Measurements from ENCODE around the gene MCRIP1.

The MCRIP1 gene

DNA sequence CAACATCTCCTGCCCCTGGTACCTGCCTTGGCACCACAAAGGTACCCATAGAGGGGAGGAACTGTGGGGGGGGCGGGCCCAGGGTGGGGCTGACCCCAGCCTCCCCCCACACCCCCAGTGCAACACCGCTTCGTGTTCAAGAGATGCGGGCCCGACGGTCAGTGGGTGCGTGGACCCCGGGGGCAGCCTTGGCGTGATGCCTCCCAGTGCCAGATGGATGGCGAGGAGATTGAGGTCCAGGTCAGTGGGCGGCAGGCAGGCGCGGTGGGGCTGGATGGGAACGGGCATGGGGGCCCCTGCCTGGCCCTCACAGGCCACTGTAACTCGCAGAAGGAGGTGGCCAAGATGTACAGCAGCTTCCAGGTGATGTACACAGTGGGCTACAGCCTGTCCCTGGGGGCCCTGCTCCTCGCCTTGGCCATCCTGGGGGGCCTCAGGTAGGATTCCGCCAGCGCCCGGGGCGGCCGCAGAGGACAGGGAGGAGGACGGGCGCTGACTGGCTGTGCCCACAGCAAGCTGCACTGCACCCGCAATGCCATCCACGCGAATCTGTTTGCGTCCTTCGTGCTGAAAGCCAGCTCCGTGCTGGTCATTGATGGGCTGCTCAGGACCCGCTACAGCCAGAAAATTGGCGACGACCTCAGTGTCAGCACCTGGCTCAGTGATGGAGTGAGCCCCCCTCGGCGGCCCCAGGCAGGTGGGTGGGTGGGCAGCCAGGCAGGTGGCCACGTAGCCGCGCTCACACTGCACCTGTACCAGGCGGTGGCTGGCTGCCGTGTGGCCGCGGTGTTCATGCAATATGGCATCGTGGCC lies 22.0 kb downstream of the MCRIP1 start:
- no peak overlapping the region for H3K27ac ChIP-seq (replicated peaks)
- peaks cover 16% of the 10 kb centered on the region for H3K27me3 ChIP-seq (ENCODE audit: insufficient read depth, poor library complexity, severe bottlenecking)
- no peak for TF ChIP-seq POLR2AphosphoS5 (IDR thresholded peaks at IDR 0.05; ENCODE audit: low read depth)
- DNase-seq (ENCODE audit: low read depth in 1 of 2, low spot score in 1 of 2) = no peak
- no peak overlapping the region for H3K4me3 ChIP-seq (replicated peaks; ENCODE audit: insufficient read depth, low read length)

GRCh38 chr17:81810476-81810875 lies 22.6 kb downstream of the MCRIP1 start:
- H3K4me3 ChIP-seq (replicated peaks; ENCODE audit: insufficient read depth, low read length) = no peak overlapping the region
- H3K27ac ChIP-seq (replicated peaks) = no peak overlapping the region
- TF ChIP-seq SPI1 (IDR thresholded peaks at IDR 0.05; ENCODE audit: borderline replicate concordance, low read depth) (no peak), GABPA (IDR thresholded peaks at IDR 0.05; ENCODE audit: low read depth) (no peak), POLR2AphosphoS5 (IDR thresholded peaks at IDR 0.05; ENCODE audit: low read depth) (no peak)
- TF ChIP-seq, protein P1, sequence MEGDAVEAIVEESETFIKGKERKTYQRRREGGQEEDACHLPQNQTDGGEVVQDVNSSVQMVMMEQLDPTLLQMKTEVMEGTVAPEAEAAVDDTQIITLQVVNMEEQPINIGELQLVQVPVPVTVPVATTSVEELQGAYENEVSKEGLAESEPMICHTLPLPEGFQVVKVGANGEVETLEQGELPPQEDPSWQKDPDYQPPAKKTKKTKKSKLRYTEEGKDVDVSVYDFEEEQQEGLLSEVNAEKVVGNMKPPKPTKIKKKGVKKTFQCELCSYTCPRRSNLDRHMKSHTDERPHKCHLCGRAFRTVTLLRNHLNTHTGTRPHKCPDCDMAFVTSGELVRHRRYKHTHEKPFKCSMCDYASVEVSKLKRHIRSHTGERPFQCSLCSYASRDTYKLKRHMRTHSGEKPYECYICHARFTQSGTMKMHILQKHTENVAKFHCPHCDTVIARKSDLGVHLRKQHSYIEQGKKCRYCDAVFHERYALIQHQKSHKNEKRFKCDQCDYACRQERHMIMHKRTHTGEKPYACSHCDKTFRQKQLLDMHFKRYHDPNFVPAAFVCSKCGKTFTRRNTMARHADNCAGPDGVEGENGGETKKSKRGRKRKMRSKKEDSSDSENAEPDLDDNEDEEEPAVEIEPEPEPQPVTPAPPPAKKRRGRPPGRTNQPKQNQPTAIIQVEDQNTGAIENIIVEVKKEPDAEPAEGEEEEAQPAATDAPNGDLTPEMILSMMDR (IDR thresholded peaks at IDR 0.05; ENCODE audit: insufficient read depth, low read length) = no peak
- TF ChIP-seq, protein P2, sequence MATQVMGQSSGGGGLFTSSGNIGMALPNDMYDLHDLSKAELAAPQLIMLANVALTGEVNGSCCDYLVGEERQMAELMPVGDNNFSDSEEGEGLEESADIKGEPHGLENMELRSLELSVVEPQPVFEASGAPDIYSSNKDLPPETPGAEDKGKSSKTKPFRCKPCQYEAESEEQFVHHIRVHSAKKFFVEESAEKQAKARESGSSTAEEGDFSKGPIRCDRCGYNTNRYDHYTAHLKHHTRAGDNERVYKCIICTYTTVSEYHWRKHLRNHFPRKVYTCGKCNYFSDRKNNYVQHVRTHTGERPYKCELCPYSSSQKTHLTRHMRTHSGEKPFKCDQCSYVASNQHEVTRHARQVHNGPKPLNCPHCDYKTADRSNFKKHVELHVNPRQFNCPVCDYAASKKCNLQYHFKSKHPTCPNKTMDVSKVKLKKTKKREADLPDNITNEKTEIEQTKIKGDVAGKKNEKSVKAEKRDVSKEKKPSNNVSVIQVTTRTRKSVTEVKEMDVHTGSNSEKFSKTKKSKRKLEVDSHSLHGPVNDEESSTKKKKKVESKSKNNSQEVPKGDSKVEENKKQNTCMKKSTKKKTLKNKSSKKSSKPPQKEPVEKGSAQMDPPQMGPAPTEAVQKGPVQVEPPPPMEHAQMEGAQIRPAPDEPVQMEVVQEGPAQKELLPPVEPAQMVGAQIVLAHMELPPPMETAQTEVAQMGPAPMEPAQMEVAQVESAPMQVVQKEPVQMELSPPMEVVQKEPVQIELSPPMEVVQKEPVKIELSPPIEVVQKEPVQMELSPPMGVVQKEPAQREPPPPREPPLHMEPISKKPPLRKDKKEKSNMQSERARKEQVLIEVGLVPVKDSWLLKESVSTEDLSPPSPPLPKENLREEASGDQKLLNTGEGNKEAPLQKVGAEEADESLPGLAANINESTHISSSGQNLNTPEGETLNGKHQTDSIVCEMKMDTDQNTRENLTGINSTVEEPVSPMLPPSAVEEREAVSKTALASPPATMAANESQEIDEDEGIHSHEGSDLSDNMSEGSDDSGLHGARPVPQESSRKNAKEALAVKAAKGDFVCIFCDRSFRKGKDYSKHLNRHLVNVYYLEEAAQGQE (IDR thresholded peaks at IDR 0.05; ENCODE audit: insufficient replicate concordance, low read depth) = no peak
- H3K27me3 ChIP-seq (ENCODE audit: insufficient read depth, poor library complexity, severe bottlenecking) = peaks cover 22% of the 10 kb centered on the region
- DNase-seq (ENCODE audit: low read depth in 1 of 2, low spot score in 1 of 2) = no peak

GRCh38 chr17:81809556-81809998 lies 23.5 kb downstream of the MCRIP1 start:
- Histone ChIP-seq H3K27me3 (ENCODE audit: insufficient read depth, poor library complexity, severe bottlenecking) (peaks cover 28% of the 10 kb centered on the region), H3K27ac (replicated peaks) (no peak overlapping the region), H3K4me3 (replicated peaks; ENCODE audit: insufficient read depth, low read length) (no peak overlapping the region)
- DNase-seq (ENCODE audit: low read depth in 1 of 2, low spot score in 1 of 2) = no peak
- TF ChIP-seq, protein P2 (IDR thresholded peaks at IDR 0.05; ENCODE audit: insufficient replicate concordance, low read depth) = no peak
- no peak for TF ChIP-seq SPI1 (IDR thresholded peaks at IDR 0.05; ENCODE audit: borderline replicate concordance, low read depth)
- no peak for TF ChIP-seq GABPA (IDR thresholded peaks at IDR 0.05; ENCODE audit: low read depth)
- TF ChIP-seq, protein P1 (IDR thresholded peaks at IDR 0.05; ENCODE audit: insufficient read depth, low read length) = no peak
- no peak for TF ChIP-seq POLR2AphosphoS5 (IDR thresholded peaks at IDR 0.05; ENCODE audit: low read depth)

DNA sequence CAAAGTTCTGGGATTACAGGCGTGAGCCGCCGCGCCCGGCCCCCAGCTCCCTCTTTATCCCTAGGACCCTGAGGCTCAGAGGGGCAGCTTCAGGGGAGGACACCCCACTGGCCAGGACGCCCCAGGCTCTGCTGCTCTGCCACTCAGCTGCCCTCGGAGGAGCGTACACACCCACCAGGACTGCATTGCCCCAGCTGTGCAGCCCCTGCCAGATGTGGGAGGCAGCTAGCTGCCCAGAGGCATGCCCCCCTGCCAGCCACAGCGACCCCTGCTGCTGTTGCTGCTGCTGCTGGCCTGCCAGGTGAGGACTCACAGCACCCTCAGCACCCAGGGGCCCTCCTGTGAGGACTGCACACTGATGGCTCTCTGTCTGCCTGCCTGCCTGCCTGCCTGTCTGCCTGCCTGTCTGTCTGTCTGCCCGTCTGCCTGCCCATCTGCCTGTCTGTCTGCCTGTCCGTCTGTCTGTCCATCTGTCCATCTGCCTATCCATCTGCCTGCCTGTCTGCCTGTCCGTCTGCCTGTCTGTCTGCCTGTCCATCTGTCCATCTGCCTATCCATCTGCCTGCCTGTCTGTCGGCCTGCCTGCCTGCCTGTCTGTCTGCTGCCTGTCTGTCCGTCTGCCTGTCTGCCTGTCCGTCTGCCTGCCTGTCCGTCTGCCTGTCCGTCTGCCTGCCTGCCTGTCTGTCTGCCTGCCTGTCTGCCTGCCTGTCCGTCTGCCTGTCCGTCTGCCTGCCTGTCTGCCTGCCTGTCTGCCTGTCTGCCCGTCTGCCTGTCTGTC lies 24.1 kb downstream of the MCRIP1 start:
- H3K27me3 ChIP-seq (ENCODE audit: insufficient read depth, poor library complexity, severe bottlenecking) = peaks cover 29% of the 10 kb centered on the region
- TF ChIP-seq POLR2AphosphoS5 (IDR thresholded peaks at IDR 0.05; ENCODE audit: low read depth) (no peak), SPI1 (IDR thresholded peaks at IDR 0.05; ENCODE audit: borderline replicate concordance, low read depth) (no peak), GABPA (IDR thresholded peaks at IDR 0.05; ENCODE audit: low read depth) (no peak)
- TF ChIP-seq, protein P1 (IDR thresholded peaks at IDR 0.05; ENCODE audit: insufficient read depth, low read length) = no peak
- TF ChIP-seq, protein P2 (IDR thresholded peaks at IDR 0.05; ENCODE audit: insufficient replicate concordance, low read depth) = no peak
- DNase-seq (ENCODE audit: low read depth in 1 of 2, low spot score in 1 of 2) = no peak
- H3K27ac ChIP-seq (replicated peaks) = no peak overlapping the region
- H3K4me3 ChIP-seq (replicated peaks; ENCODE audit: insufficient read depth, low read length) = no peak overlapping the region
